ENCODE data around the gene MGAT5.

DNA sequence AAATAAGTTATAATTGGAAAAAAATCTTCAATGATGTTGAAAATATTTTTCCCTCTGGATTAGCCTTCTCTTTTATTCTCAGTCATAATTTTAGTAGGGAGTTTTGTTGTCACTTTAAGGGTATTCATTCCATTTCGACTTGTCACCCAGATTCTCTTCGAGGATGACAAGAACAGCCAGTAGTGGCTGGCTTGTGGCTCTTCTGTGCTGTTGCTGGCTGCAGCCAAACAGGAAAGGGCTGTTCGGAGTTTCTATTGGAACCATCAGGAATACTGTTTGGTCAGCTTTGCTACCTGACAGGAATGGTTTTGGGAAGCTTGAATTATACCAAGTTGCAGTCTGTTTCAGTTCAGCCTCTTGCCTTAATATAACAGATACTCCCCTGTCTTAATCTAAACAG, 41.6 kb downstream of the MGAT5 start:
- TF ChIP-seq CTCF (IDR thresholded peaks at IDR 0.05), result no peak
- TF ChIP-seq POLR2A (IDR thresholded peaks at IDR 0.05), result no peak
